Measurements from ENCODE around the gene KRTAP17-1.
"Not testable (repeated sequence)": the region's sequence is repeated elsewhere in the genome, so short reads cannot be mapped to it uniquely, and the experiment has no call there.

KRTAP17-1 gene

GRCh38 chr17:41302981-41303380 lies 12.5 kb downstream of the KRTAP17-1 start:
- peak; percentile 76 for DNase-seq (ENCODE audit: low spot score)

DNA sequence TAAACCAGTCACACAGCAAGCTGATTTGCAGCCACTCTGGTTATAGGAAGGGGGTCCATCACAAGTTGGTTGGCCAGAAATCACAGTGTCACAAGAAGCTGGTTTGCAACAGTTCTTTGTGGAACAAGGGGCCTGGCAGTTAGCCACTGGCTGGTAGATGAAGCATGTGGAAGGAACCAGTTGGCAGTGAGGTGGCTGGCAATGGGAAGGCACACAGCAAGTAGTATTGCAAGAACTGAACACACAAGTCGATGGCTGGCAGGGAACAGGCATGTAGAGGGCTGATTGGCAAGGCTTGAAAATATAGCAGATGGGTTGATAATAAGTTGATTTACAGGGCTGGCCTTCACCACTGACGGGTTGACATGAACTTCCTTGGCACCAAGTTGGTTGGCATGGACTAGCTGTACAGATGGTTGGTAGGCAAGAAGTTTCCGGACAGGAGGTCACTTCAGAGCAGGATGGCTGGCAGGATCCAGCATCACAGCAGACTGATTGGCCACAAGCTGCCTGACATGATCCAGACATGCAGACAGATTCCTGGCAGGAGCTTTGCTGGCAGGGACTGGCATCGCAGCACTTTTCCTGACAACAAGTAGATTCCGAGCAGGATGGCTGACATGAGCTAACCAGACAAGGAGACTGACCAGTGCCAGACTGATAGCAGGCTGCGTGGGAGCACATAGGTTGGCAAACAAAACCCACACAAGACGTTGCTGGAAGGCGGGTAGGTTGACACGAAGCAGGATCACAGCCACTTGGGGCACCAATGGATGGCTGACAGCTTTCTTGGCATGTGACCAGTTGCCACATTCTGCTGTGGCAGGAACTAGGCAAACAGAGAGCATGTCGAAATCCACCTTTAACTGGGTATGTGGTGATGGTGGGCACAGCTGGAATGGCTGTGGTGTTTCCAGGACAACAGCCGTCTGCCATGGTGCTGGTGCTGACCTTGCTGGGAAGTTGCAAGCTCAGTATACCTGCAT lies 13.3 kb downstream of the KRTAP17-1 start, which contains the start of gene KRTAP29-1:
Gene KRTAP29-1, minus strand, starts transcription at position 936 of the 986 bp plus-strand sequence. Its CDS starts 0 bp downstream, at position 936.
- peak; percentile 98 for DNase-seq (ENCODE audit: low spot score)

DNA sequence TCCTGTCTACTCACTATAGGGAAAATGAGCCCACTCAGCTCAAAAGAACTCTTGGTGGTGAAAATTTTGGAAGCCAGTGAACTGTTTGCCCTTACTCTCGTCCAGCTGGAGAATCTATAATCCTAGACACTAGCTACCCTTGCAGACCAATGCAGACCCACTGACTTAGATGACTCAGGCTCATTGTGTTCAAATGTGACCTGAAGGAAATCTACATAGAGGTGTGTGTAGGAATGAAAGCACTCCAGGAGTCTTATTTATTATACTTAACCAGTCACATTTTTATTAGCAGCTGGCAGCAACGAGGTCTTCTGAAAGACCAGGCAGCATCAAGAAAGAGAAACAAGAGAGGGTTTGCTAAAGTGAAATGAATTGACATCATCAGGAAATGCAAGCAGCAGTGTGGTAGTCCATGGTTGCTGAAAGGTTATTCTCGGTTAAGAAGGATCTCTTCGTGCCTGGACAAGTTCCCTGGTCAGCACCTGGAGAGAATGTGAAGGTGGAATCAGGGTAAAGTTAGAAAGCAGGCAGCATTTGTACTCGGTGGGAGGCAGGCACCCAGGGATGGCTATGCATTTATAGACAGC lies 14.2 kb downstream of the KRTAP17-1 start:
- no peak for DNase-seq (ENCODE audit: low spot score)

DNA sequence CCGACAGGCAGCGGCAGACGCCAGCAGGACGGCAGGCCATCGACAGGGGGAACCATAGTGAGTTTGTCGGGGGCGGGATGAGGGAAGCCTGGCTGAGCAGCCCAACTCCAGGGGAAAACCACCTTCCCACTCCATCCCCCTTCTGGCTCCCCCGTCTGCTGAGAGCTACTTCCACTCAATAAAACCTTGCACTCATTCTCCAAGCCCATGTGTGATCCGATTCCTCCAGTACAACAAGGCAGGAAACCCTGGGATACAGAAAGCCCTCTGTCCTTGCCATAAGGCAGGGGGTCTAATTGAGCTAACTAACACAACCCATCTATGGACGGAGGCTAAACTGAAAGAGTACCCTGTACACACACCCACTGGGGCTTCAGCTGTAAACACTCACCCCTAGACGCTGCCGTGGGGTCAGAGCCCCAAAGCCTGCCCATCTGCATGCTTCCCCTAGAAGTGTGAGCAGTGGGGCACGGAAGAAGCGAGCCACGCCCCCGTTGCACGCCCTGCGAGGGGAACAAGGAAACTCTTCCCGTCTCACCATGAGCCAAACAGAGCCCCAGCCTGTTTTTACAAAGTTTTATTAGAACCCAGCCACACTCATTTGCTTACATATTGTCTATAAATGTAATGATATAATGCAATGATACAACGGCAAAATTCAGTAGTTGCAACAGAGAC lies 16.9 kb downstream of the KRTAP17-1 start:
- DNase-seq (ENCODE audit: low spot score), result no peak

- no peak for DNase-seq (ENCODE audit: low spot score)
Measured at GRCh38 chr17:41296846-41297245, 18.7 kb downstream of the KRTAP17-1 start.

DNA sequence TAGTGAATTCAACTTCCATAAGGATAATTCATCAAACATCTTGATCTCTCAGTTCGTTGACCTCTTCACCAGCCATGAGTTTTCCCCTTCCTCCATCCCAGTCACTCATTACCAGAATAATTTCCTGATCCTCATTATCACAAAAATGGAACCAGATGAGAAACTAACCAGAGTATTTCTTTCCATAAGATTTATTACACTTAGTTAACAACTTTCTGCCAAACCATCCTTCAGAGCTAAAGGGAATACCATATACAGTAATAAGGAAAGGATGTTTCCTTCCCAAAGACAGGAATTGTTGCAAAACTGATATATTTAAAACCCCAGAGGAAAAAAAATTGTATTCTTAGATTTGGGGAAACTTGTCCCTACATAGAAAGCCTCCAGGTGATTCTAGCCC lies 21.5 kb downstream of the KRTAP17-1 start:
- no peak for DNase-seq (ENCODE audit: low spot score)

DNA sequence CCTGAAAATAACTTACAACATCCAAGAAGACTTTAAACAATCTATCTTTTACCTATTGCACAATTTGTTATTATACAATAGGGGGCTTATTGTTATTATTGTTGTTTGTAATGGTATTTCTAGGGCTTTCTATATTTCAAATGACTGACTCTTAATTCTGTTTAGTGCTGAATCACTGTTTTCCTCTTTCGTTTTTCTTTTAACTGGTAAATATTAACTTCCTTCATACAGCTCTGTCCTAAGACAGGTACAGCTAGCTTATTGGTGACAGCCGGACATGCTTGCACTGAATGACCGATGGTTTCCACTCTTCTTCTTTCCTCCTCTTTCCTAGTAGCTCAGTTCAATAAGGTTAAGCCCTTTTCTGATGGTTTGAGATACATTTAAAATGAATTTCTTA lies 28.5 kb downstream of the KRTAP17-1 start:
- no peak for DNase-seq (ENCODE audit: low spot score)

- no peak for DNase-seq (ENCODE audit: low spot score)
Measured at GRCh38 chr17:41284546-41284945, 31.0 kb downstream of the KRTAP17-1 start.

- no peak for DNase-seq (ENCODE audit: low spot score)
Measured at GRCh38 chr17:41284043-41284442, 31.5 kb downstream of the KRTAP17-1 start.

DNA sequence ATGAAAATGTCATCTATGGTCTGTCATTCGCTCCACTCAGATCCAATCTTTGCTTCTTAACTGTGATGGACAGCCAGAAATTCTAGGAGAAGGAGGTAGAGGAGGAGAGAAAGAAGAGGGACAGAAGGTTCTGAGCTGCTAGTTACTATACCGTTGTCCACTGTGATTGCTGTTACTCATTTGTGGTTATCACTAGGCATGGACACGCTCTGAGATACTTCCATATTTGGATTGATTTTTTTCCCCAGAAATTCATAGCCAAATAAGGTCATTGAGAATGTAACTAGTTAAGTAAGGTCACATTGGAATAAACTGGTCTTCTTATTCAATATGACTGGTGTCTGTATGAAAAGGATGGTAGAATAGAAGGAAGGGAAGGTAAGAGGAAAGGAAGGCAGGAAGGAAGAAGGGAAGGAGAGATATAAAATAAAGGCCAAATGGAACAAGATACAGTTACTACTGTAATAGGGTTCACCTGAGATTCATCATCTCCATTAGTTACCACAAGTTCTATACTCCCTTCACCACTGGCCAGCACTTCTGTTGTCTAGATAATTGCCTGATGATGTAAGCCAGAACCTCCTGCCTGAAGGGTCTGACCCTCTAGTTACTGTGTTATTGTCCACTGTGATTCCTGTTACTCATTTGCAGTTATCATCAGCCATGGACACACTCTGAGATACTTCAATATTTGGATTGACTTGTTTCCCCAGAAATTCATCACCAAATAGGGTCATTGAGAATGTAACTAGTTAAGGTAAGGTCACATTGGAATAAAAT lies 37.1 kb downstream of the KRTAP17-1 start:
- no peak for DNase-seq (ENCODE audit: low spot score)

DNA sequence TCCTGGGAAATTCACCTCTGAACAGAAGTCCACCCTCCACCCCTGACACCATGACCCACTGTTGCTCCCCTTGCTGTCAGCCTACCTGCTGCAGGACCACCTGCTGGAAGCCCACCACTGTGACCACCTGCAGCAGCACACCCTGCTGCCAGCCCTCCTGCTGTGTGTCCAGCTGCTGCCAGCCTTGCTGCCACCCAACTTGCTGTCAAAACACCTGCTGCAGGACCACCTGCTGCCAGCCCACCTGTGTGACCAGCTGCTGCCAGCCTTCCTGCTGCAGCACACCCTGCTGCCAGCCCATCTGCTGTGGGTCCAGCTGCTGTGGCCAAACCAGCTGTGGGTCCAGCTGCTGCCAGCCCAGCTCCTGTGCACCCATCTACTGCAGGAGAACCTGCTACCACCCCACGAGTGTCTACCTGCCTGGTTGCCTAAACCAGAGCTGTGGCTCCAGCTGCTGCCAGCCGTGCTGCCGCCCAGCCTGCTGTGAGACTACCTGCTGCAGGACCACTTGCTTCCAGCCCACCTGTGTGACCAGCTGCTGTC lies 39.8 kb downstream of the KRTAP17-1 start, which contains the start of gene KRTAP9-7:
Gene KRTAP9-7, plus strand, starts transcription at position 51 of the 543 bp plus-strand sequence. Its CDS starts 0 bp downstream, at position 51.
- not testable (repeated sequence) for DNase-seq (ENCODE audit: low spot score)

DNA sequence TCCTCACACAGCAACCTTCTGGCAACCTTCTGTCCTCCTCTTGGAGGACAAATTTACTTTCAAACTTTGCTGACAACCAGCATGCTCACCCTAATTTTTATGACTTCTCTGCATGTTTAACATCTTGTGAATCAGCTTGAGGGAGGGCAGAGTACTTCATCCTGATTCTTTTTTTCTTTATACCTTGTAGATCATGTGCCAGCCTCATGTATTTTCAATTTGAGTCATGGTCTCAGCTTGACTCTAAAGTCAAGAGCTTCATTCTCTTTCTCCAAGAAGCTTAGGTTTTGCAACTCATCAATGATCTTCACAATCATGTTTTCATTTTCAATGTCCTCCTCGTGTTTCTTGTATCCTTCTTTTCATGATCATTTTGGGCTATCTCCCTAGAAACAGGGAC lies 43.7 kb downstream of the KRTAP17-1 start:
- DNase-seq (ENCODE audit: low spot score), result no peak

GRCh38 chr17:41271323-41271722 lies 44.2 kb downstream of the KRTAP17-1 start:
- DNase-seq (ENCODE audit: low spot score), result not testable (repeated sequence)

DNA sequence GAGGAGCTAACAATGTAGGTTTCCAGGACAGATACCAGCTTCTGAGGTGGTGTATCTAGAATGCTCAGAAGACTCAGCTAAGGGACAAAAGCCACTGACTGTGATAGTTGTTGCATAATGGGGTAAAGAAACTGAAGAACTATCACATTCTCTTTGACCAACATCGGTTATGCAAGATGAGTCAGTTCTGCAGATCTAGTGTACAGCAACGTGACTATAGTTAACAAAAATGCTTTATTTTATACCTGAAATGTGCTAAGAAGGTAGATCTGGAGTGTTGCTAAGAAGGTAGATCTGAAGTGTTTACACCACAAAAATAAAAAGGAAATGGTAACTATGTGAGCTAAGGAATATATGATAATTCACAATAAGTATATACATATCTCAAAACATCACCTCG lies 47.8 kb downstream of the KRTAP17-1 start:
- DNase-seq (ENCODE audit: low spot score), result no peak

GRCh38 chr17:41265078-41265477 lies 50.4 kb downstream of the KRTAP17-1 start, which contains the start of gene KRTAP9-6:
Gene KRTAP9-6 (plus strand): TSS chr17:41265378. CDS start chr17:41265378, 0 bp downstream.
- no peak for DNase-seq (ENCODE audit: low spot score)
